Type B pancreatic cell (in vitro differentiated cells): ENCODE results near the gene LEFTY2. TPM values are rescaled to one million over a fixed set of nuclear protein-coding genes. Genes with fewer than 3 reads are reported as not detected.
A peak's percentile ranks its signal among the peaks of the same experiment; 100 is the strongest.
"Not testable (repeated sequence)": the region's sequence is repeated elsewhere in the genome, so short reads cannot be mapped to it uniquely, and the experiment has no call there.

Experiments
- DNase-seq: peaks from one replicate; pipeline ENCODE4 v3.0.0; 2021; ENCODE audit warnings: mixed read lengths; ENCODE audit not compliant: unreplicated experiment; ENCODE audit errors: extremely low spot score
- H3K27ac Mint-ChIP-seq: 2 replicates; pipeline ENCODE4 v1.8.0; 2021; ENCODE audit warnings: mild to moderate bottlenecking, mixed read lengths
- H3K27me3 Mint-ChIP-seq: 2 replicates; pipeline ENCODE4 v1.8.0; 2021; ENCODE audit warnings: mixed read lengths
- H3K36me3 Mint-ChIP-seq: 2 replicates; pipeline ENCODE4 v1.8.0; 2021; ENCODE audit warnings: mixed read lengths
- H3K4me1 Mint-ChIP-seq: one replicate; pipeline ENCODE4 v1.8.0; 2021; ENCODE audit warnings: mixed read lengths; ENCODE audit not compliant: unreplicated experiment
- H3K4me3 Mint-ChIP-seq: 2 replicates; pipeline ENCODE4 v1.8.0; 2021; ENCODE audit warnings: mild to moderate bottlenecking, mixed read lengths
- H3K9me3 Mint-ChIP-seq: 2 replicates; pipeline ENCODE4 v1.8.0; 2021; ENCODE audit warnings: mixed read lengths
- CTCF ChIP-seq: fragments of 200-600 bp; sonication (generic); conservative IDR thresholded peaks from 2 replicates; pipeline ENCODE4 v1.5.0; 2021; ENCODE audit warnings: antibody characterized with exemption, mild to moderate bottlenecking
- total RNA-seq: library from RNA; stranded (reverse); gene quantifications from 2 replicates; pipeline ENCODE4 v1.2.1, GENCODE V29; 2021; ENCODE audit warnings: low replicate concordance

LEFTY2 gene
- total RNA-seq, 1 donor from 2014 or later: not detected

- Mint-ChIP-seq H3K4me1 (peaks cover 3% of the 10 kb centered on the region), H3K36me3 (peaks cover 35% of the 10 kb centered on the region), H3K4me3 (no peak overlapping the region), H3K27ac (no peak overlapping the region), H3K27me3 (no peaks in the 10 kb centered on the region), H3K9me3 (peaks cover 7% of the 10 kb centered on the region)
- TF ChIP-seq CTCF: no peak
- DNase-seq: no peak
Measured at GRCh38 chr1:225979421-225979820, 38.4 kb upstream of the LEFTY2 start.

- peaks cover 28% of the 10 kb centered on the region for H3K36me3 Mint-ChIP-seq
- peaks cover 3% of the 10 kb centered on the region for H3K4me1 Mint-ChIP-seq
- DNase-seq: no peak
- H3K9me3 Mint-ChIP-seq: peaks cover 7% of the 10 kb centered on the region
- no peaks in the 10 kb centered on the region for H3K27me3 Mint-ChIP-seq
- H3K4me3 Mint-ChIP-seq: no peak overlapping the region
- TF ChIP-seq CTCF: no peak
- no peak overlapping the region for H3K27ac Mint-ChIP-seq
Measured at GRCh38 chr1:225977937-225978748, 37.1 kb upstream of the LEFTY2 start.

GRCh38 chr1:225975146-225975545 lies 34.1 kb upstream of the LEFTY2 start:
- not testable (repeated sequence) for H3K36me3 Mint-ChIP-seq, H3K27me3 Mint-ChIP-seq, H3K27ac Mint-ChIP-seq, H3K4me3 Mint-ChIP-seq, DNase-seq, H3K4me1 Mint-ChIP-seq, H3K9me3 Mint-ChIP-seq

GRCh38 chr1:225974454-225974853 lies 33.4 kb upstream of the LEFTY2 start:
- Mint-ChIP-seq H3K27me3 (no peaks in the 10 kb centered on the region), H3K9me3 (no peaks in the 10 kb centered on the region), H3K4me1 (peaks cover 3% of the 10 kb centered on the region), H3K36me3 (peaks cover 5% of the 10 kb centered on the region), H3K4me3 (no peak overlapping the region), H3K27ac (no peak overlapping the region)
- DNase-seq: no peak
- TF ChIP-seq CTCF: peak; percentile 22

- H3K27ac Mint-ChIP-seq: no peak overlapping the region
- H3K9me3 Mint-ChIP-seq: no peaks in the 10 kb centered on the region
- H3K27me3 Mint-ChIP-seq: no peaks in the 10 kb centered on the region
- no peak for DNase-seq
- no peaks in the 10 kb centered on the region for H3K36me3 Mint-ChIP-seq
- no peak for TF ChIP-seq CTCF
- H3K4me1 Mint-ChIP-seq: peaks cover 3% of the 10 kb centered on the region
- no peak overlapping the region for H3K4me3 Mint-ChIP-seq
Measured at GRCh38 chr1:225973158-225973557, 32.1 kb upstream of the LEFTY2 start.

GRCh38 chr1:225972344-225973152 lies 31.5 kb upstream of the LEFTY2 start:
- Mint-ChIP-seq H3K4me3 (no peak overlapping the region), H3K27me3 (no peaks in the 10 kb centered on the region), H3K36me3 (no peaks in the 10 kb centered on the region), H3K27ac (no peak overlapping the region), H3K4me1 (peaks cover 3% of the 10 kb centered on the region), H3K9me3 (no peaks in the 10 kb centered on the region)
- DNase-seq: no peak
- TF ChIP-seq CTCF: no peak

GRCh38 chr1:225970592-225971157 lies 29.7 kb upstream of the LEFTY2 start:
- H3K4me3 Mint-ChIP-seq, H3K4me1 Mint-ChIP-seq, DNase-seq, H3K27ac Mint-ChIP-seq, H3K36me3 Mint-ChIP-seq, H3K9me3 Mint-ChIP-seq, H3K27me3 Mint-ChIP-seq: not testable (repeated sequence)

GRCh38 chr1:225969751-225970150 lies 28.7 kb upstream of the LEFTY2 start:
- DNase-seq, H3K36me3 Mint-ChIP-seq, H3K9me3 Mint-ChIP-seq, H3K4me3 Mint-ChIP-seq, H3K27me3 Mint-ChIP-seq, H3K4me1 Mint-ChIP-seq, H3K27ac Mint-ChIP-seq: not testable (repeated sequence)
